GM23338 (cell line): ENCODE data around the gene LMF1. TPM values are rescaled to one million over a fixed set of nuclear protein-coding genes. Genes with fewer than 3 reads are reported as not detected.

Source experiments
- ATAC-seq: fragments of 200-7000 bp; cut with Tn5 transposase; 3 replicates; pipeline ENCODE4 v1.9.1; 2020
- DNase-seq: peaks from one replicate; pipeline ENCODE4 v3.0.0-alpha.2; 2015; ENCODE audit warnings: low spot score
- H2AFZ ChIP-seq: fragments of 200-600 bp; sonication (generic); 2 replicates; pipeline ENCODE4 v1.8.0; 2016; ENCODE audit warnings: antibody characterized with exemption, mild to moderate bottlenecking, moderate library complexity
- H3F3A ChIP-seq: fragments of 200-600 bp; sonication (generic); replicated peaks from 2 replicates; pipeline ENCODE4 v1.8.0; 2017; ENCODE audit warnings: antibody characterized with exemption, mixed run types, low read depth
- H3K27ac ChIP-seq: fragments of 200-600 bp; sonication (generic); 2 replicates; pipeline ENCODE4 v1.6.1; 2016; ENCODE audit warnings: low read depth
- H3K27me3 ChIP-seq: fragments of 200-600 bp; sonication (generic); 2 replicates; pipeline ENCODE4 v1.8.0; 2016; ENCODE audit warnings: mild to moderate bottlenecking, mixed run types, moderate library complexity; ENCODE audit not compliant: insufficient read depth
- H3K36me3 ChIP-seq: fragments of 200-600 bp; sonication (generic); 2 replicates; pipeline ENCODE4 v1.8.0; 2016; ENCODE audit warnings: mild to moderate bottlenecking; ENCODE audit not compliant: insufficient read depth
- H3K4me1 ChIP-seq: fragments of 200-600 bp; sonication (generic); 2 replicates; pipeline ENCODE4 v1.8.0; 2016; ENCODE audit warnings: mild to moderate bottlenecking, moderate library complexity; ENCODE audit not compliant: insufficient read depth
- H3K4me2 ChIP-seq: fragments of 200-600 bp; sonication (generic); 2 replicates; pipeline ENCODE4 v1.7.1; 2017; ENCODE audit warnings: mixed run types
- H3K4me3 ChIP-seq: fragments of 200-600 bp; sonication (generic); 2 replicates; pipeline ENCODE4 v1.6.1; 2016; ENCODE audit warnings: mixed run types
- H3K79me2 ChIP-seq: fragments of 200-600 bp; sonication (generic); replicated peaks from 2 replicates; pipeline ENCODE4 v1.8.0; 2017; ENCODE audit warnings: mild to moderate bottlenecking; ENCODE audit not compliant: insufficient read depth
- H3K9me2 ChIP-seq: fragments of 200-600 bp; sonication (generic); 2 replicates; pipeline ENCODE4 v1.8.0; 2017; ENCODE audit not compliant: insufficient read depth
- H4K20me1 ChIP-seq: fragments of 200-600 bp; sonication (generic); replicated peaks from 2 replicates; pipeline ENCODE4 v1.8.0; 2017; ENCODE audit warnings: mild to moderate bottlenecking; ENCODE audit not compliant: insufficient read depth
- H3K27ac Mint-ChIP-seq: 2 replicates; pipeline ENCODE4 v1.8.0; 2020; ENCODE audit warnings: inconsistent platforms, mild to moderate bottlenecking, moderate library complexity, mixed read lengths
- H3K27me3 Mint-ChIP-seq: 3 replicates; pipeline ENCODE4 v1.8.0; 2022; ENCODE audit warnings: low read depth, mild to moderate bottlenecking, moderate library complexity, mixed read lengths, inconsistent platforms; ENCODE audit not compliant: insufficient read depth, poor library complexity
- H3K36me3 Mint-ChIP-seq: 3 replicates; pipeline ENCODE4 v1.8.0; 2021; ENCODE audit warnings: low read depth, mild to moderate bottlenecking, inconsistent platforms, moderate library complexity, mixed read lengths
- H3K4me1 Mint-ChIP-seq: 3 replicates; pipeline ENCODE4 v1.8.0; 2020; ENCODE audit warnings: mild to moderate bottlenecking, inconsistent platforms, mixed read lengths
- H3K4me3 Mint-ChIP-seq: 3 replicates; pipeline ENCODE4 v1.8.0; 2021; ENCODE audit warnings: moderate library complexity, mild to moderate bottlenecking, inconsistent platforms, mixed read lengths
- H3K9me3 Mint-ChIP-seq: 3 replicates; pipeline ENCODE4 v1.8.0; 2020; ENCODE audit warnings: moderate library complexity, mild to moderate bottlenecking, inconsistent platforms, mixed read lengths
- CREB1 ChIP-seq: fragments of 250-450 bp; sonication (Bioruptor Pico); IDR thresholded peaks from 2 replicates; pipeline ENCODE4 v1.5.0; 2020; ENCODE audit warnings: low read depth, mild to moderate bottlenecking, moderate library complexity
- CTCF ChIP-seq, 2 experiments: fragments of 200-600 bp in 1 of 2; sonication (generic) in 1 of 2; conservative IDR thresholded peaks; 2 replicates each; pipeline versions ENCODE4 v1.5.1 to v1.6.1; 2016 to 2017; ENCODE audit warnings: antibody characterized with exemption in 2 of 2, low read depth in 2 of 2, mild to moderate bottlenecking in 2 of 2, moderate library complexity in 1 of 2
- ETS1 ChIP-seq: IDR thresholded peaks from 2 replicates; pipeline ENCODE4 v1.6.1; 2016; ENCODE audit warnings: antibody characterized with exemption
- EZH2 ChIP-seq: fragments of 200-600 bp; sonication (generic); IDR thresholded peaks from one replicate; pipeline ENCODE4 v1.8.0; 2017; ENCODE audit warnings: antibody characterized with exemption, mild to moderate bottlenecking, low read depth; ENCODE audit not compliant: unreplicated experiment
- EZH2phosphoT487 ChIP-seq: fragments of 200-600 bp; sonication (generic); IDR thresholded peaks from one replicate; pipeline ENCODE4 v1.8.1; 2018; ENCODE audit warnings: antibody characterized with exemption; ENCODE audit not compliant: unreplicated experiment
- JUNB ChIP-seq: IDR thresholded peaks from one replicate; pipeline ENCODE4 v1.6.1; 2016; ENCODE audit warnings: antibody characterized with exemption; ENCODE audit not compliant: unreplicated experiment
- NANOG ChIP-seq: IDR thresholded peaks from 2 replicates; pipeline ENCODE4 v1.6.1; 2016; ENCODE audit warnings: antibody characterized with exemption, borderline replicate concordance
- POLR2AphosphoS5 ChIP-seq: IDR thresholded peaks from 2 replicates; pipeline ENCODE4 v1.6.1; 2016; ENCODE audit warnings: antibody characterized with exemption, low read depth
- REST ChIP-seq: IDR thresholded peaks from one replicate; pipeline ENCODE4 v1.6.1; 2018; ENCODE audit warnings: antibody characterized with exemption; ENCODE audit not compliant: unreplicated experiment
- STAT1 ChIP-seq: IDR thresholded peaks from one replicate; pipeline ENCODE4 v1.6.1; 2016; ENCODE audit warnings: antibody characterized with exemption; ENCODE audit not compliant: unreplicated experiment
- ZNF114 ChIP-seq: fragments of 250-450 bp; sonication (Bioruptor Pico); IDR thresholded peaks from 2 replicates; pipeline ENCODE4 v1.5.0; 2020; ENCODE audit warnings: mild to moderate bottlenecking, moderate library complexity
- ZNF331 ChIP-seq: fragments of 250-450 bp; sonication (Bioruptor Pico); IDR thresholded peaks from 2 replicates; pipeline ENCODE4 v1.5.0; 2020; ENCODE audit warnings: low read depth, mild to moderate bottlenecking, moderate library complexity
- ZNF462 ChIP-seq: fragments of 250-450 bp; sonication (Bioruptor Pico); IDR thresholded peaks from 2 replicates; pipeline ENCODE4 v1.5.0; 2020; ENCODE audit warnings: mild to moderate bottlenecking, moderate library complexity
- polyA plus RNA-seq: library from polyadenylated mRNA; unstranded; fragments of >200 nt; fragmentation: Nextera tagmentation; extraction: Ambion mirVana; gene quantifications from 2 replicates; pipeline ENCODE4 v1.2.1, GENCODE V29; 2016
- total RNA-seq: library from RNA; depleted of rRNA; stranded (reverse); fragments of >200 nt; shearing (Covaris generic); gene quantifications from 2 replicates; pipeline ENCODE4 v1.2.3, GENCODE V29; 2014

The LMF1 gene
- total and polyA plus RNA-seq, 2 experiments from 2014 or later: 4.2 to 10.1 TPM

- TF ChIP-seq REST (no peak), ETS1 (no peak), JUNB (no peak), ZNF462 (CRISPR knock-in tag) (no peak), EZH2phosphoT487 (no peak), POLR2AphosphoS5 (no peak), ZNF331 (CRISPR knock-in tag) (no peak), NANOG (no peak), CTCF (conservative IDR thresholded peaks at IDR 0.05; ENCODE audit: low read depth in 2 of 2) (no peak), EZH2 (no peak), CREB1 (CRISPR knock-in tag) (no peak), ZNF114 (CRISPR knock-in tag) (no peak), STAT1 (no peak)
- Histone ChIP-seq H3K79me2 (no peaks in the 10 kb centered on the region), H3K9me2 (no peaks in the 10 kb centered on the region), H3K4me2 (no peak overlapping the region), H2AFZ (no peak overlapping the region), H3K36me3 (no peaks in the 10 kb centered on the region), H3F3A (no peaks in the 10 kb centered on the region), H3K27me3 (no peaks in the 10 kb centered on the region), H4K20me1 (no peaks in the 10 kb centered on the region), H3K27ac (no peak overlapping the region), H3K4me1 (no peaks in the 10 kb centered on the region), H3K4me3 (no peak overlapping the region)
- DNase-seq (no peak), ATAC-seq (no peak)
- no peak overlapping the region for H3K4me3 Mint-ChIP-seq
- peaks cover 9% of the 10 kb centered on the region for H3K27me3 Mint-ChIP-seq
- H3K4me1 Mint-ChIP-seq: no peaks in the 10 kb centered on the region
- no peaks in the 10 kb centered on the region for H3K36me3 Mint-ChIP-seq
- H3K27ac Mint-ChIP-seq: no peak overlapping the region
- no peaks in the 10 kb centered on the region for H3K9me3 Mint-ChIP-seq
Observed at GRCh38 chr16:1010251-1010650, 39.5 kb upstream of the LMF1 start.
